Measurements from ENCODE around the gene SNAPC3. TPM values are rescaled to one million over a fixed set of nuclear protein-coding genes. Genes with fewer than 3 reads are reported as not detected.

SNAPC3 gene
- total RNA-seq, 1 experiment from 2014 or later, result 26.2 TPM

DNA sequence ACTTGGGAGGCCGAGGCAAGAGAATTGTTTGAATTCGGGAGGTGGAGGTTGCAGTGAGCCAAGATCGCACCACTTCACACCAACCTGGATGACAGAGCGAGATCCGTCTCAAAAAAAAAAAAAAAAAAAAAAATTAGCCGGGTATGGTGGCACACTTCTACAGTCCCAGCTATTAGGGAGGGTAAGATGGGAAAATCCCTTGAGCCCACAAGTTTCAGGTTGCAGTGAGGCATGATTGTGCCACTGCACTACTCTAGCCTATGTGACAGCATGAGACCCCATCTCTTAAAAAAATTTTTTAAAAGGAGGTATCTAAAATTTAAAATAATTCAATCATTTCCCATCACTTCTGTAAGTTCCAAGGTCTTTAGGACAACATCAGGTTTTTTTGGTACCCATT is 62.1 kb downstream of the SNAPC3 start:
- BruUV-seq (replicated peaks), result no TSS peak
- no peak for TF ChIP-seq EZH2 (IDR thresholded peaks at IDR 0.05; ENCODE audit: borderline replicate concordance, low read depth, low read length, poor library complexity, severe bottlenecking)
- TF ChIP-seq, protein P1, sequence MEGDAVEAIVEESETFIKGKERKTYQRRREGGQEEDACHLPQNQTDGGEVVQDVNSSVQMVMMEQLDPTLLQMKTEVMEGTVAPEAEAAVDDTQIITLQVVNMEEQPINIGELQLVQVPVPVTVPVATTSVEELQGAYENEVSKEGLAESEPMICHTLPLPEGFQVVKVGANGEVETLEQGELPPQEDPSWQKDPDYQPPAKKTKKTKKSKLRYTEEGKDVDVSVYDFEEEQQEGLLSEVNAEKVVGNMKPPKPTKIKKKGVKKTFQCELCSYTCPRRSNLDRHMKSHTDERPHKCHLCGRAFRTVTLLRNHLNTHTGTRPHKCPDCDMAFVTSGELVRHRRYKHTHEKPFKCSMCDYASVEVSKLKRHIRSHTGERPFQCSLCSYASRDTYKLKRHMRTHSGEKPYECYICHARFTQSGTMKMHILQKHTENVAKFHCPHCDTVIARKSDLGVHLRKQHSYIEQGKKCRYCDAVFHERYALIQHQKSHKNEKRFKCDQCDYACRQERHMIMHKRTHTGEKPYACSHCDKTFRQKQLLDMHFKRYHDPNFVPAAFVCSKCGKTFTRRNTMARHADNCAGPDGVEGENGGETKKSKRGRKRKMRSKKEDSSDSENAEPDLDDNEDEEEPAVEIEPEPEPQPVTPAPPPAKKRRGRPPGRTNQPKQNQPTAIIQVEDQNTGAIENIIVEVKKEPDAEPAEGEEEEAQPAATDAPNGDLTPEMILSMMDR (conservative IDR thresholded peaks at IDR 0.05; ENCODE audit: low read depth, low read length), result no peak
- Histone ChIP-seq H3K27ac (ENCODE audit: low read depth, low read length, poor library complexity, severe bottlenecking) (no peak overlapping the region), H3K36me3 (ENCODE audit: insufficient read depth, low read length, poor library complexity, severe bottlenecking) (peaks cover 12% of the 10 kb centered on the region), H3K27me3 (replicated peaks; ENCODE audit: insufficient read depth, low read depth, low read length, poor library complexity) (no peaks in the 10 kb centered on the region), H3K4me3 (ENCODE audit: low read depth, low read length, poor library complexity, severe bottlenecking) (no peak overlapping the region), H3K9me3 (ENCODE audit: low read depth, low read length, poor library complexity, severe bottlenecking) (no peaks in the 10 kb centered on the region), H3K4me1 (ENCODE audit: insufficient read depth, low read length, poor library complexity, severe bottlenecking) (no peaks in the 10 kb centered on the region)
- intact Hi-C loops (cut with micrococcal nuclease; ENCODE audit: unreplicated experiment), result no loop called here
- POLR2A ChIA-PET (ENCODE audit: low non-redundant PET), result no interaction called here
- CTCF ChIA-PET, result no interaction called here
- DNase-seq (ENCODE audit: low spot score), result no peak

DNA sequence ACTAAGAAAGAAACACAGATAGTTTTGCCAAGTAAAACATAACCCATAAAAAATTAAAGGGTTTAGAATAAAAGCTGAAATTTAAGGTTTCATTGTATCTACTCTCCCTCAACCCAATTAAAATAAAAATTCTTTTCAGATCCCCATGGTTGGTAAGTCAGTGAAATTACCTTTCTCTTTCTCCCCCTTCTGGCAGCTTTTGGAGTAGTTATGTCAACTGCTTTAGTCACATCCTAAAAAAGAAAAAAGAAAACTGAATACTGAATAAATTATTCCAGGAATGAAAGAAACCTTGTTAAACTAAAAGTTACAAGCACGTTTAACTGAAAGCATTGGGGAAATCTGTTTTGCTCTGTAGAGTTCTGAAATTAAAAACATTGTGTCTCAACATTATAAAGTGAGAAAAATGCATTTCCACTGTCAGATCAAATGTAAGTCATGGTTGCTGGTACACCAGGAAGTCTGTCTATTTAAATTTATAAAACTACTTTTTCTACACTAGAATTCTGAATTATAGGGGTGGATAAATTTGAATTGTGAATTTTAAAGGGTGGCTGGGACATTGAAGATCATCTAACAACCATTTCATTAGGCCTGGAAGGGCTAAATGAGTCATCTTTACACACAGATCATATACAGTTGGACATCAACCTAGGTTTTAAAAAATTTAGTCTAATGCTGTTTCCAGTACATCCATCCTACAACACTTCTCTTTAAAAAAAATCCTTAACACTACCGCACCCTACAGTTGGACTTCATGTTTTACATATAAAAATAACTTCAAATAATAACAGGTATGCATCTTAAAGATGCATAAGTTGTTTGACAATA is 63.4 kb downstream of the SNAPC3 start:
- ChIA-PET POLR2A (ENCODE audit: low non-redundant PET) (no interaction called here), CTCF (no interaction called here)
- Histone ChIP-seq H3K27ac (ENCODE audit: low read depth, low read length, poor library complexity, severe bottlenecking) (no peak overlapping the region), H3K27me3 (replicated peaks; ENCODE audit: insufficient read depth, low read depth, low read length, poor library complexity) (no peaks in the 10 kb centered on the region), H3K36me3 (ENCODE audit: insufficient read depth, low read length, poor library complexity, severe bottlenecking) (peaks cover 20% of the 10 kb centered on the region), H3K9me3 (ENCODE audit: low read depth, low read length, poor library complexity, severe bottlenecking) (no peaks in the 10 kb centered on the region), H3K4me1 (ENCODE audit: insufficient read depth, low read length, poor library complexity, severe bottlenecking) (no peaks in the 10 kb centered on the region), H3K4me3 (ENCODE audit: low read depth, low read length, poor library complexity, severe bottlenecking) (no peak overlapping the region)
- no TSS peak for BruUV-seq (replicated peaks)
- peak; percentile 24 for DNase-seq (ENCODE audit: low spot score)
- intact Hi-C loops (cut with micrococcal nuclease; ENCODE audit: unreplicated experiment), result no loop called here
- no peak for TF ChIP-seq EZH2 (IDR thresholded peaks at IDR 0.05; ENCODE audit: borderline replicate concordance, low read depth, low read length, poor library complexity, severe bottlenecking)
- TF ChIP-seq, protein P1 (conservative IDR thresholded peaks at IDR 0.05; ENCODE audit: low read depth, low read length), result peak; percentile 41; the same call in 1 of the 2 replicates

DNA sequence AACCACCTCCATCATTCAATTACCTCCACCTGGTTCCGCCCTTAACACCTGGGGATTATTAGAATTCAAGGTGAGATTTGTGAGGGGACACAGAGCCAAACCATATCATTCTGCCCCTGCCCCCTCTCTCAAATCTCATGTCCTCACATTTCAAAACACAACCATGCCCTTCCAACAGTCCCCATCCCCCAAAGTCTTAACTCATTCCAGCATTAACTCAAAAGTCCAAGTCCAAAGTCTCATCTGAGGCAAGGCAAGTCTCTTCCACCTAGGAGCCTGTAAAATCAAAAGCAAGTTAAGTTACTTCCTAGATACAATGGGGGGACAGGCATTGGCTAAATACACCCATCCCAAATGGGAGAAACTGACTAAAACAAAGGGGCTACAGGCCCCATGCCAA is 69.3 kb downstream of the SNAPC3 start:
- BruUV-seq (replicated peaks), result no TSS peak
- no peak for TF ChIP-seq EZH2 (IDR thresholded peaks at IDR 0.05; ENCODE audit: borderline replicate concordance, low read depth, low read length, poor library complexity, severe bottlenecking)
- TF ChIP-seq, protein P1 (conservative IDR thresholded peaks at IDR 0.05; ENCODE audit: low read depth, low read length), result no peak
- Histone ChIP-seq H3K4me3 (ENCODE audit: low read depth, low read length, poor library complexity, severe bottlenecking) (no peak overlapping the region), H3K4me1 (ENCODE audit: insufficient read depth, low read length, poor library complexity, severe bottlenecking) (no peaks in the 10 kb centered on the region), H3K36me3 (ENCODE audit: insufficient read depth, low read length, poor library complexity, severe bottlenecking) (peaks cover 22% of the 10 kb centered on the region), H3K27me3 (replicated peaks; ENCODE audit: insufficient read depth, low read depth, low read length, poor library complexity) (no peaks in the 10 kb centered on the region), H3K9me3 (ENCODE audit: low read depth, low read length, poor library complexity, severe bottlenecking) (no peaks in the 10 kb centered on the region), H3K27ac (ENCODE audit: low read depth, low read length, poor library complexity, severe bottlenecking) (no peak overlapping the region)
- intact Hi-C loops (cut with micrococcal nuclease; ENCODE audit: unreplicated experiment), result no loop called here
- POLR2A ChIA-PET (ENCODE audit: low non-redundant PET), result no interaction called here
- CTCF ChIA-PET, result no interaction called here
- DNase-seq (ENCODE audit: low spot score), result no peak
